Stimulated activated CD4-positive, alpha-beta T cell treated with anti-CD3 and anti-CD28 coated beads, Interleukin-12 subunit alpha, Interleukin-12 subunit beta, amount 100 ng/mL, for 24 hours (primary cell): ENCODE results near the gene TNFSF11.

Source experiments
- DNase-seq, 2 experiments: peaks; one replicate each; pipeline ENCODE4 v3.0.0-alpha.2; 2020; ENCODE audit warnings: low read depth in 2 of 2

Gene TNFSF11

DNA sequence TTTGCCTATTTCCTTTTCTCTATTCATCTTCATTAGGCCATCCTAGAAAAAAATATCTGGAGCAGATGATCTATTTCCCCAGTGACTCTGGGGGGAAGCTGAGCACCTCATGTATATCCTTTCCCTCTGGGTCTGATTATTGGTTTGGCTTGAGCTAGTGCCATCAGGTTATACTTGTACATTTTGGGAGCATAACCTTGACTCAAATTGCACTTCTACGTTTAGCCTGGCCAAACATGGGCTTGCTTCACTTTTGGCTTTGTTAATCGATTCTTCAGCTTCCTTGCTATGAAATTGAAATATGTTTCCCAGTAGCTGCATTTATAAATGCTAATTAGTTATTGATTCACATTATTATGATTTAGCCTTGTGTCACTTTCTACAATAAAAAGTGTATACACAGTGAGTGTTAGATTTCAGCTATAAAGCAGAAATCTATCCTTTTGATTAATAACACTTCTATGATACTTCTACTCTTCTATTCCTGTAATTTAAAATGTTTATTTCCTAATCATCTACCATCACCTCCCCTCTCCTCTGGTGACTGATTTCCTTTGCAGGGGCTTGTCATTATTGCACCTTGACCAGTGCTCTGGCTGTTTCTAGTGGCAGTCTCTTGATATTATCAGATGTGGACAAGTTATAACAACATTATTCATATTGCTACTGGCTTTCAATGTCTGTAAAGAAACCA is 37.3 kb downstream of the TNFSF11 start:
- DNase-seq: no peak

- no peak for DNase-seq
Observed at GRCh38 chr13:42612021-42612765, 38.2 kb downstream of the TNFSF11 start.

DNA sequence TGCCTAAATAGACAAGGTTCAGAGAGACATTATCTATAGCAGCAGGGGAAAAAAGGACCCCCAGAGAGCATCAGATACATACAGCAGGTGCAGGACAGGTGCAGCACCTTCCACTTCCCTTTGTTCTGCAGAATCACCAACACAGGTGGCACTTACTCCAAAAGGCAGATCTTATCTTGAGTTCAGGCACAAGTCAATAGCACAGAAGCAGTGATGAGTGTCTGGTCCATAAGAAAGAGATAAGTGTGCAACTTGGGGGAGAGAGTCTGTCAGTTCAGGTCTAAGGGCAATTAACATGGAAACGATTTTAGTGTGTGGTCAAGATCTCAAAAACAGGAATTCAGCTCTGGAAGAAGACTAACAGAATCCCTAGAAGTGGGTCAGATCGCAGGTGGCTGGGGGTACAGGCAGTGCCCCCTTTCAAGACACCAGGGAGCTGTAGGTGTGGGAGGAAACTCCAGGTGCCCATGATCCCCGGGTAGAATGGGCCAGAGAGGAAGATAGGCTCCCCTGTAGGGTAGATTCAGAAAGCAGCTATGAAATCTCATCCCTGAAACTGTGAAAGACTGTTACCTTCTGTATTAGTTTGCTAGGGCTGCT is 40.6 kb downstream of the TNFSF11 start:
- no peak for DNase-seq

GRCh38 chr13:42615691-42616090 is 41.7 kb downstream of the TNFSF11 start:
- no peak for DNase-seq

GRCh38 chr13:42617221-42617620 is 43.3 kb downstream of the TNFSF11 start:
- no peak for DNase-seq

GRCh38 chr13:42623916-42624315 is 50.0 kb downstream of the TNFSF11 start:
- DNase-seq: no peak

DNA sequence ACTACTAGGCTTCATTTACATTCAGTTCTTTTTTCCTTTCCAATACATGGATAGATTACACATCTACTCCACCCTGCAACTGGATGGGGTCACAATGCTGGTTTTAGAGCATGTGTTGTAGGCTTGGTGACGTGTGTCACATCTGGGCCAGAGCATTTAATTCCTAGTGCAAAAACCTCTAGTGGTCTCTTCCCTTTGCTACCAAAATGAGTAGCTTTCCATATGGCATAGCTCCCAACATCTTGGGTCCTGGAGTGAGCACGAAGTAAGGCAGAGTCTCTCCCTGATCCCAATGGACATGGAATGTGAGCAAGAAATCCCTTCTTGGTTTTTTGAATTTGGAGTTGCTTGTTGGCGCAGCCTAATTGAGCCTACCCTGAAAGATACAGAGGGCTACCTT is 51.7 kb downstream of the TNFSF11 start:
- no peak for DNase-seq

DNA sequence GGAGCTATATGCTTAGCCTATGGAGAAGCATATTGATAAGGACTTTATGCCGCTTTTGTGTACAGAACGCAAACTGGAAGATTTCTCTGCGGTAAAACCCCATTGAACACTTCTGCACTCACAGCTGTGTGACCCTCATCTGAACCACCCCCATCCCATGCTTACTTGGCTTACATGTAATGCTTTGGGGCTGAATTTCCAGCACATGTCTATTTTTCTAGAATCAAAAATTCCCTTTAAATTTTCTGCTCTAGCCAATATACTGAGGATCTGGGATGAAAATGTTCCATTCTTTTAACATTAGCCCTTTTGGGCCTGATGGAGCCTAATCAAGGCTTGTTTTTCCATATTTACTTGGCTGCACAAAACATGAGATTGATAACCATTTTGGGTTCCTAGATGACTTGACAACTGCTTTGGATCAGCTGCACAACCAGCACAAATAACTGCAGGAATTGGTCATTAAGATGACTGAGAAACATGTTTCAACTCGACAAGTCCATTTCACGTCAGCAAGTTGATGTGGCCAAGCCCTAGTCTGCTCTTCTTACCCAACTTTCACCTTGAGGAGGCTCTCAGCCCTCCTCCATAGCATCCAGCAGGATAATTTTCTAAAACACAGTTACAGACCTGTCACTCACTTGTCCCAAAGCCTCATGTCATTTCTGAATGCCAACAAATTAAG is 52.4 kb downstream of the TNFSF11 start:
- no peak for DNase-seq

- no peak for DNase-seq
Observed at GRCh38 chr13:42628666-42629065, 54.7 kb downstream of the TNFSF11 start.

DNA sequence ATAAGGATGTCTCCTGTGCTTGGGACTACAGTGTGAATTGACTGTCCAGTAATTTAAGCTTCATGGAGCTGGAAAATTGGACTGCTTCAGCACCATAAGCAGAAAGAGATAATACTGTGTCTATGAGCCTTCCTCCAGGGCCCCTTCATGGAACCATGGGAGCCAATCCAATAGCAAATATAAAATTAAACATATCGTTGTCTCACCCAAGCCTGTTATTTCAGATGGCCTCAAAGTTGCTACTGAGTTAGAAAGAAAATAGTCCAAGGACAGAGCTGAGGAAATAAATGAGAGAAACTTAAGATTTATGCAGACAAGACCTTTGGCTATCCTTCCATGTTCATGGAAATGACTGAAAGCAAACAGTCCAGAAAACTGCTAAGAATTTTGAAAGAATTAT is 57.2 kb downstream of the TNFSF11 start:
- DNase-seq: no peak

- DNase-seq: no peak
Observed at GRCh38 chr13:42633495-42633894, 59.5 kb downstream of the TNFSF11 start.

DNA sequence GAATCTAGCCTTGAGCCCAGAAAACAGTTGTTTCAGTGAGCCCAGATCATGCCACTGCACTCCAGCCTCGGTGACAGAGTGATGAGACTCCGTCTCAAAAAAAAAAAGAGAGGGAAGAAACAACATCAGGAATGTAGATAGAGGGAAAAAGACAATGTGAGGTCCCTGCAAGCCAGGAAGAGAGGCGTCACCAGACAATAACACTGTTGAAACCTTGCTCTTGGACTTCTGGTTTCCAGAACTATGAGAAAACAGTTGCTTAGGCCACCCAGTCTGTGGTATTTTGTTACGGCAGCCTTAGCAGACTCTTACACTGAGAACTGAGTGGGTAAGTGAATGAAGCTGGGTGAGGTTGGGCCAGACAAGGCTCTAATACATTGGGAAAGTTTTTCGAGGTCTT is 64.1 kb downstream of the TNFSF11 start:
- no peak for DNase-seq

- DNase-seq: no peak
Observed at GRCh38 chr13:42638886-42639285, 64.9 kb downstream of the TNFSF11 start.

DNA sequence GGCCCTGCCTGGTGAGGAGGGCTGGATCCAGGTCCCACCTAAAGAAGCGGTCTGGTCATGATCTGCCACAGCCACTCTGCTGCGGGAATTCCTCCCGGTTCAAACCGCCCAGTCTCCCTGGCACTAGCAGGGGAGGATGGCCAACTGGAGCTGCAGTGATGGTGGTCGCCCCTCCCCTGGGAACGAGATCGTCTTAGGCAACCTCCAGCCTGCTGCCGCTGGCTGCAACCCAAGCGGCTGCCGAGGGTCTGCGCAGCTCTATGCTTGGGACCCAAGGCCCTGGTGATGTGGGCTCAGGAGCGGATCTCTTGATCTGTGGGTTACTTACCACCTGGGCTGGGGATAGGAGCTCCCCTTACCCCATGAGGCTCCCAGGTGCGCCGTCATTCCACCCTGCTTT is 69.1 kb downstream of the TNFSF11 start:
- no peak for DNase-seq

DNA sequence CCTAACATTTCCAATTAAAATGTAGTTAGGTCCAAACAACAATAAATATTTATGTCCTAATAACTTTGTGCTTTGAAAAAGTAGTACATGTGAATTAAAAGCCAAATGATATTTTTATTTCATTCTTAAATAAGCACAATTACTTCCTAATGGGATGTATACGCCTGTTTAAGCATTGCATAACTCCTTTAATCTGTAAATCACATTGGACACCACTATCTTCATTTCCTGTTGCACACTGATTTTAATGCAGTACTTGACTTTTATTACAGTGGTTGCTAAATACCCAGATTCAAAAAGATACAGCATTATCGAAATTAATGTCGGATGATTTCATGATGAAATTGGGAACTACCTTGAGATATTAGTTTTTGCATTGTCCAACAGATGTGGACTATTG is 70.9 kb downstream of the TNFSF11 start:
- DNase-seq: no peak

- no peak for DNase-seq
Observed at GRCh38 chr13:42645717-42646116, 71.8 kb downstream of the TNFSF11 start.

- no peak for DNase-seq
Observed at GRCh38 chr13:42649141-42649540, 75.2 kb downstream of the TNFSF11 start.

GRCh38 chr13:42649831-42650230 is 75.9 kb downstream of the TNFSF11 start:
- no peak for DNase-seq

GRCh38 chr13:42650506-42650905 is 76.6 kb downstream of the TNFSF11 start:
- DNase-seq: no peak

GRCh38 chr13:42651936-42652641 is 78.1 kb downstream of the TNFSF11 start:
- no peak for DNase-seq

- no peak for DNase-seq
Observed at GRCh38 chr13:42652642-42653415, 78.9 kb downstream of the TNFSF11 start.
